ENCODE results near the gene RREB1. TPM values are rescaled to one million over a fixed set of nuclear protein-coding genes. Genes with fewer than 3 reads are reported as not detected.
"Not testable (repeated sequence)": the region's sequence is repeated elsewhere in the genome, so short reads cannot be mapped to it uniquely, and the experiment has no call there.

Gene RREB1
- total and polyA plus RNA-seq, 2 donors, result 9.2 to 13.3 TPM

DNA sequence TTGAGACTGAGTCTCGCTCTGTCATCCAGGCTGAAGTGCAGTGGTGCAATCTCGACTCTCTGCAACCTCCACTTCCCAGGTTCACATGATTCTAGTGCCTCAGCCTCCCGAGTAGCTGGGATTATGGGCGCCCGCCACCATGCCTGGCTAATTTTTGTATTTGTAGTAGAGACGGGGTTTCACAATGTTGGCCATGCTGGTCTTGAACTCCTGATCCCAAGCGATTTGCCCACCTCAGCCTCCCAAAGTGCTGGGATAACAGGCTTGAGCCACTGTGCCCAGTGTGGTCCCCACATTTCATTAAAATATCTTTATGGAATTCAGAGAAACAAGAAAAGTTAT lies 157.6 kb downstream of the RREB1 start:
- Histone ChIP-seq H3K4me1 (ENCODE audit: control insufficient read depth in 2 of 2, insufficient read depth in 2 of 2, low read length in 2 of 2) (peaks cover 8 to 17% of the 10 kb centered on the region in 2 donors), H3K27me3 (ENCODE audit: control insufficient read depth in 2 of 2, insufficient read depth in 1 of 2, low read length in 1 of 2) (peaks cover 0 to 19% of the 10 kb centered on the region in 2 donors)
- not testable (repeated sequence) for H3K27ac ChIP-seq (ENCODE audit: low read depth in 1 of 2, low read length in 1 of 2); H3K36me3 ChIP-seq (ENCODE audit: control insufficient read depth in 2 of 2, insufficient read depth in 2 of 2, low read length in 1 of 2); H3K9me3 ChIP-seq (ENCODE audit: control insufficient read depth in 2 of 2, insufficient read depth in 1 of 2, low read length in 1 of 2); H3K4me3 ChIP-seq (ENCODE audit: low read length in 2 of 2); DNase-seq (ENCODE audit: low read depth in 6 of 9, low spot score in 9 of 9)
- WGBS, result 97% methylated on average over 7 of the region's 7 CpGs

DNA sequence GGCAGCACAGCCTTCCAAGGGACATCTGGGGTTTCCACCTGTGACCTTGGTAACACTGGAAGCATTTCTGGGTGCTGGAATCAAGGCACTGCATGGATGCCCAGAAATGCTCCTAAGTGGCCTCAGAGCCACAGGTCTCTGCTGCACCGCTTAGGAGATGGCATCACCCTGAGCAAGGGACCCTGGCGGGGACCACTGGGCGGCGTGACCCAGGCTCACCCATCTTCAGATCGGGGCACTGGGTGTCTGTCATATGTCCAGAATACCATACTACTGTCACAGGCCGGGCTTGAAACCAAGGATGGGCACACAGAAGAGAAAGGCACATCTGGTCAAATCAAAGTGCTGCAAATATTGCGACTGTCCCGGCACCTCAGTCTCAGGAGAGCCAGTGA lies 159.3 kb downstream of the RREB1 start:
- H3K4me1 ChIP-seq (ENCODE audit: control insufficient read depth in 2 of 2, insufficient read depth in 2 of 2, low read length in 2 of 2), result no peaks in the 10 kb centered on the region
- H3K9me3 ChIP-seq (ENCODE audit: control insufficient read depth in 2 of 2, insufficient read depth in 1 of 2, low read length in 1 of 2), result peaks cover 0 to 7% of the 10 kb centered on the region in 2 donors
- H3K36me3 ChIP-seq (ENCODE audit: control insufficient read depth in 2 of 2, insufficient read depth in 2 of 2, low read length in 1 of 2), result no peaks in the 10 kb centered on the region
- DNase-seq (ENCODE audit: low read depth in 6 of 9, low spot score in 9 of 9), result no peak
- peaks cover 0 to 2% of the 10 kb centered on the region in 2 donors for H3K27me3 ChIP-seq (ENCODE audit: control insufficient read depth in 2 of 2, insufficient read depth in 1 of 2, low read length in 1 of 2)
- H3K4me3 ChIP-seq (ENCODE audit: low read length in 2 of 2), result no peak overlapping the region
- H3K27ac ChIP-seq (ENCODE audit: low read depth in 1 of 2, low read length in 1 of 2), result no peak overlapping the region
- WGBS, result 99% methylated on average over 8 of the region's 8 CpGs

DNA sequence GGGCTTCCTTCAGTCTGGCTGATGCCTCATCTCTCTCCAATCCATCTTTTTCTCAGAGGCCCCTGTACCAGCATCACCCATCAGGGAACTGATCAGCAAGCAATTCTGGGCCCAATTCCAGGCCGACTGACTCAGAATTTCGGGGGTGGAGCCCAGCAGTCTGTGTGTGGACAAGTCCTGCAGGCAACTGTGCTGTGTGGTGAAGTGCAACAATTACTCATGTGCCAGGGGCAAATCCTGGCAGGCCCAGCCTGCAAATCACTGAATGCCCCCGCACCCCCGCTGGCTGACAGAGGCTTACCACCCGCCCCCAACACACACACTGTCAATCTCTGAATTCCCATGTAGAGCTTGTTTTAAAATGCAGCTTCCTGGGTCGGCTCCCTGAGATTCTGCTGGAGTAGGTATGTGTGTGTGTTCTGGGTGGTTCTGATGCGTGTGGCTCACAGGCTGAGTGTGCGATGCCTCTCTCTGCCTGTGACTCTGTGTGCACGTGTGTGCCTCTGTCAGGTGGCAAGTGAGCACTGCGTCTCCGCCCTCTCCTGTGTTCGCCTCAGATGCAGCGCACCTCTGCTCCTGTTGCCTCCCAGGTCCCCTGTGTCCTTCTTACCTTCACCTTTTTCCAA lies 159.8 kb downstream of the RREB1 start:
- H3K4me1 ChIP-seq (ENCODE audit: control insufficient read depth in 2 of 2, insufficient read depth in 2 of 2, low read length in 2 of 2), result no peaks in the 10 kb centered on the region
- H3K4me3 ChIP-seq (ENCODE audit: low read length in 2 of 2), result no peak overlapping the region
- H3K36me3 ChIP-seq (ENCODE audit: control insufficient read depth in 2 of 2, insufficient read depth in 2 of 2, low read length in 1 of 2), result no peaks in the 10 kb centered on the region
- H3K9me3 ChIP-seq (ENCODE audit: control insufficient read depth in 2 of 2, insufficient read depth in 1 of 2, low read length in 1 of 2), result peaks cover 0 to 7% of the 10 kb centered on the region in 2 donors
- 93% methylated on average over 13 of the region's 13 CpGs for WGBS
- no peaks in the 10 kb centered on the region for H3K27me3 ChIP-seq (ENCODE audit: control insufficient read depth in 2 of 2, insufficient read depth in 1 of 2, low read length in 1 of 2)
- no peak overlapping the region for H3K27ac ChIP-seq (ENCODE audit: low read depth in 1 of 2, low read length in 1 of 2)
- no peak for DNase-seq (ENCODE audit: low read depth in 6 of 9, low spot score in 9 of 9)

DNA sequence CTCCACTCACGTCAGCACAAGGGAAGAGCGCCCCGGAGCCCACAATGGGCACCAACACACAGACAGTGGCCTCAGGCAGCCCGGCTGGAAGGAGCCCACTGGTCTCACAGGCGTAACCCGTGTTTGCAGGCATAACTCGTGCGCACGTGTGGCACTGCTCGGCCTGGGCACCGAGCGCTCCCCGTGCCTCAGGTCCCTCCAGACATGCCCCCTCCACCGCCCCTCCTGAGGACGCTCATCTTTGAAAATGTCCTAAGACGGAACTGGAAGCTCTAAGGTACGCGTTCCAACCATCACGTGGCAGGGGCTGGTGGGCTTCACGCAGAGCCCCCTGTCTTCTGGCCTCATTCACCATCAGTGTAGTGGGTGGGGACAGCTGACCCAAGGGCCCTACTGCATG lies 160.6 kb downstream of the RREB1 start:
- no peaks in the 10 kb centered on the region for H3K4me1 ChIP-seq (ENCODE audit: control insufficient read depth in 2 of 2, insufficient read depth in 2 of 2, low read length in 2 of 2)
- no peak overlapping the region for H3K4me3 ChIP-seq (ENCODE audit: low read length in 2 of 2)
- H3K27me3 ChIP-seq (ENCODE audit: control insufficient read depth in 2 of 2, insufficient read depth in 1 of 2, low read length in 1 of 2), result no peaks in the 10 kb centered on the region
- no peak overlapping the region for H3K27ac ChIP-seq (ENCODE audit: low read depth in 1 of 2, low read length in 1 of 2)
- 95% methylated on average over 20 of the region's 20 CpGs for whole genome bisulfite sequencing
- DNase-seq (ENCODE audit: low read depth in 6 of 9, low spot score in 9 of 9), result no peak
- no peaks in the 10 kb centered on the region for H3K36me3 ChIP-seq (ENCODE audit: control insufficient read depth in 2 of 2, insufficient read depth in 2 of 2, low read length in 1 of 2)
- peaks cover 0 to 7% of the 10 kb centered on the region in 2 donors for H3K9me3 ChIP-seq (ENCODE audit: control insufficient read depth in 2 of 2, insufficient read depth in 1 of 2, low read length in 1 of 2)

DNA sequence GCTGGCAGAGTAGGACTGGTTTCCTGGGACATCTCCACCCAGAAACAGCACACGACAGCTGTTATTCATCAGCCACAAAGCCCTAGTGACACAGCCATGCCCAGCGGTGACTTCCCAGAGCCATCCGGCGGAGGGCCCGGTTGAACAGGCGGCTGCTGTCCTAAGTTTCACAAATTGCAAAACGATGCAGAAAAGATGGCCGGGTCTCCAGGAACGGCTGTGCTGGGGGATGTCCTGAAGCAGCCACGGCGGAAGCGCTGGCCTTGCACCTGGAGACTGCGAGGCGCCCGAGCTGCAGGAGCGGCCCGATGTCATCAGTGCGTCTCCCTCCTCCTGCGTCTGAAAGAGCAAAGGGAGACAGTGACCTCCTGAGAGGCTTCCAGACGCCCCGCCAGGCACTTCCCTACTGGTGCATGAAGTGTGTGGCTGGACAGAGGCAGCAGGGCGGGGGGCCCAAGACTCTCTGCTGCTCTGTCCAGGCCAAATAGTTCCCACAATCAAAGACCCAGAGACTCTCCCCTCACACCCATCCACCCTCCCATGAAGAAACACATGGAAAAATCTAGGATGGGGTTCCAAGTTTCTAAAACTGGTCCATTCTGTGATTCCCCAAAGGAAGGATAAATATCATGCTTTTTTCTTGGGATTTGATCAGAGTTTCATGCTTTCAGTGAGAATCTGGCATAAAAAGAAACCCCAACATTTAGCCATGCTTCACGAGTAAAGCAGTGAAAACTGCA lies 161.2 kb downstream of the RREB1 start:
- H3K9me3 ChIP-seq (ENCODE audit: control insufficient read depth in 2 of 2, insufficient read depth in 1 of 2, low read length in 1 of 2), result peaks cover 0 to 7% of the 10 kb centered on the region in 2 donors
- H3K36me3 ChIP-seq (ENCODE audit: control insufficient read depth in 2 of 2, insufficient read depth in 2 of 2, low read length in 1 of 2), result no peaks in the 10 kb centered on the region
- no peak for DNase-seq (ENCODE audit: low read depth in 6 of 9, low spot score in 9 of 9)
- 98% methylated on average over 23 of the region's 23 CpGs for WGBS
- H3K4me3 ChIP-seq (ENCODE audit: low read length in 2 of 2), result no peak overlapping the region
- H3K4me1 ChIP-seq (ENCODE audit: control insufficient read depth in 2 of 2, insufficient read depth in 2 of 2, low read length in 2 of 2), result no peaks in the 10 kb centered on the region
- H3K27ac ChIP-seq (ENCODE audit: low read depth in 1 of 2, low read length in 1 of 2), result no peak overlapping the region
- H3K27me3 ChIP-seq (ENCODE audit: control insufficient read depth in 2 of 2, insufficient read depth in 1 of 2, low read length in 1 of 2), result no peaks in the 10 kb centered on the region

DNA sequence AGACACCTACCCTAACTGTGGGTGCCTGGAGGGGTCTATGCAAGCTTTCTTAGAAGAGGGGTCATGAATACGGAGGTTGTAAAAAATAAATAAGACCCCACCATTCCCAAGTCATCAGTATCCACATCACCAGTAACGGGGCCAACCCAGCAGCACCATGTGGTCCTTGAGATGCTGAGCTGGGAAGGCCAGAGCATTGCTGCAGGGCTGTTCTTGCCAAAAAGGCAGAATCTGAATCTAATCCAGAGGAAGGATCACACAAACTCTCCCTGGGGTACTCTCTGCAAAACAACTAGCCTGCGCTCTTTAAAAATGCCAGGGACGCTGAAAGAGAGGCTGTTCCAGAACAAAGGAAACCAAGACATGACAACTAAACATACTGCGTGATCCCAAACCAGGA lies 162.1 kb downstream of the RREB1 start:
- Histone ChIP-seq H3K27ac (ENCODE audit: low read depth in 1 of 2, low read length in 1 of 2) (no peak overlapping the region), H3K36me3 (ENCODE audit: control insufficient read depth in 2 of 2, insufficient read depth in 2 of 2, low read length in 1 of 2) (no peaks in the 10 kb centered on the region), H3K4me1 (ENCODE audit: control insufficient read depth in 2 of 2, insufficient read depth in 2 of 2, low read length in 2 of 2) (no peaks in the 10 kb centered on the region), H3K4me3 (ENCODE audit: low read length in 2 of 2) (no peak overlapping the region), H3K9me3 (ENCODE audit: control insufficient read depth in 2 of 2, insufficient read depth in 1 of 2, low read length in 1 of 2) (peaks cover 0 to 7% of the 10 kb centered on the region in 2 donors), H3K27me3 (ENCODE audit: control insufficient read depth in 2 of 2, insufficient read depth in 1 of 2, low read length in 1 of 2) (no peaks in the 10 kb centered on the region)
- no peak for DNase-seq (ENCODE audit: low read depth in 6 of 9, low spot score in 9 of 9)
- WGBS, result 97% methylated on average over 5 of the region's 5 CpGs

DNA sequence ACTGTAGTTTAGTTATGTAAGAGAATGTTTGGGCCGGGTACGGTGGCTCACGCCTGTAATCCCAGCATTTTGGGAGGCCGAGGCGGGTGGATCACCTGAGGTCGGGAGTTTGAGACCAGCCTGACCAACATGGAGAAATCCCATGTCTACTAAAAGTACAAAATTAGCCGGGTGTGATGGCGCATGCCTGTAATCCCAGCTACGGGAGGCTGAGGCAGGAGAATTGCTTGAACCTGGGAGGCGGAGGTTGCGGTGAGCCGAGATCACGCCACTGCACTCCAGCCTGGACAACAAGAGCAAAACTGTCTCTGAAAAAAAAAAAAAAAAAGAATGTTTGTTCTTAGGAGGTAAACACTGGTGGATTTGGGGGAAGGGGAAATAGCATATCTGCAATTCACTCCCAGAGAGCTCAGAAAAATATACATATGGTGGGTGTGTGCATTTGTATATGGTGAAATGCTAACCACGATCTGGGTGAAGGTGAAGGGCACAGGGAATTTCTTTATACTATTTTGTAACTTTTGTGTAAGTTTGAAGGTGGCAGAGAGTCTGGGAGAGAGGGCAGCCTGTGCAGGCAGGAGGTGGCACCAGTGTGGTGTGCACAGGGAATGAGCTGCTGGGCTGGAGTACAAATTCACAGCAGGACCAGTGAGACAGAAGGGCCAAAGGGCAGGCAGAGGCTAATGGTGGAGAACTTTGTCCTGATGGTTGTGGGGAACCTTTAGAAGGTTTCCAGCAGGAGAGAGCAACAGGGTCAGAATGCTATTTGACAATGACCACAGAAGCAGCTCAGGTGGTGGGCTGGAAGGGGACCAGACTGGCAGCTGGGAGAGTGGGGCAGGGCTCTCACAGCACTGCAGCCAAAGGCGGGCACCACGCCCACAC lies 162.8 kb downstream of the RREB1 start:
- no peaks in the 10 kb centered on the region for H3K36me3 ChIP-seq (ENCODE audit: control insufficient read depth in 2 of 2, insufficient read depth in 2 of 2, low read length in 1 of 2)
- DNase-seq (ENCODE audit: low read depth in 6 of 9, low spot score in 9 of 9), result no peak
- no peak overlapping the region for H3K27ac ChIP-seq (ENCODE audit: low read depth in 1 of 2, low read length in 1 of 2)
- H3K9me3 ChIP-seq (ENCODE audit: control insufficient read depth in 2 of 2, insufficient read depth in 1 of 2, low read length in 1 of 2), result peaks cover 0 to 7% of the 10 kb centered on the region in 2 donors
- no peaks in the 10 kb centered on the region for H3K27me3 ChIP-seq (ENCODE audit: control insufficient read depth in 2 of 2, insufficient read depth in 1 of 2, low read length in 1 of 2)
- WGBS, result 88% methylated on average over 16 of the region's 16 CpGs
- H3K4me1 ChIP-seq (ENCODE audit: control insufficient read depth in 2 of 2, insufficient read depth in 2 of 2, low read length in 2 of 2), result no peaks in the 10 kb centered on the region
- H3K4me3 ChIP-seq (ENCODE audit: low read length in 2 of 2), result no peak overlapping the region

DNA sequence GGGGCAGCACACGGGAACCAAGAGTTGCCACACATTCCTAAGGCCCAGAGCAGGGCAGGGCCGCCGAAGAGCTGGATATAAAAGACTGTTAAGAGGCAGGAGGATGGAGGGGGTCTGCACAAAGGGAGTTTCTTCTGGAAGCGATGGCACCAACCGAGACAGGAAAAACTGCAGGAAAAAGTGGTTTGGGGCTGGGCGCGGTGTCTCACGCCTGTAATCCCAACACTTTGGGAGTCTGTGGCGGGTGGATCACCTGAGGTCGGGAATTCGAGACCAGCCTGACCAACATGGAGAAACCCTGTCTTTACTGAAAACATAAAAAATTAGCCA lies 163.4 kb downstream of the RREB1 start:
- Histone ChIP-seq H3K27me3 (ENCODE audit: control insufficient read depth in 2 of 2, insufficient read depth in 1 of 2, low read length in 1 of 2) (no peaks in the 10 kb centered on the region), H3K9me3 (ENCODE audit: control insufficient read depth in 2 of 2, insufficient read depth in 1 of 2, low read length in 1 of 2) (peaks cover 0 to 2% of the 10 kb centered on the region in 2 donors), H3K36me3 (ENCODE audit: control insufficient read depth in 2 of 2, insufficient read depth in 2 of 2, low read length in 1 of 2) (no peaks in the 10 kb centered on the region), H3K27ac (ENCODE audit: low read depth in 1 of 2, low read length in 1 of 2) (no peak overlapping the region), H3K4me3 (ENCODE audit: low read length in 2 of 2) (no peak overlapping the region), H3K4me1 (ENCODE audit: control insufficient read depth in 2 of 2, insufficient read depth in 2 of 2, low read length in 2 of 2) (no peaks in the 10 kb centered on the region)
- WGBS, result 86% methylated on average over 11 of the region's 11 CpGs
- no peak for DNase-seq (ENCODE audit: low read depth in 6 of 9, low spot score in 9 of 9)

DNA sequence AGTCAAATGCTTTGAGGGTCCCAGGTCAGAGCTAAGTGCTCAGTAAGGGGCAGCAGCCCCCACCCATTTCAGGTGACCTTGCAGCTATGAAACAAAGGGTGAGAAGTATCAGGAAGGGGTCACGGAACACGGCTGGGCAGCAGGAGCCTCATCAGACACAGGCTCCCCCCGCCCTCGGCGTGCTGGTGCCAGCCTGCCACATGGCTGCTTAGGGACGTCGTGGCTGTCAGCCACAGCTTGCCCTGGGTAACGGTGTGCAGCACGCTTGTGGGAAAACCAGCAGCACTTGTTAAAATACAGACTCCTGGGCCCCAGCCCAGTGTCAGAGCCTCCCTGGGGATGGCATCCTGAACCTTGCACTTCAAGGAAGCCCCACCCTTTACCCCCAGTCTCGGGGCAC lies 165.9 kb downstream of the RREB1 start:
- Histone ChIP-seq H3K27ac (ENCODE audit: low read depth in 1 of 2, low read length in 1 of 2) (peak overlapping the region in 1 of 2 donors; percentile 18), H3K4me1 (ENCODE audit: control insufficient read depth in 2 of 2, insufficient read depth in 2 of 2, low read length in 2 of 2) (no peaks in the 10 kb centered on the region), H3K36me3 (ENCODE audit: control insufficient read depth in 2 of 2, insufficient read depth in 2 of 2, low read length in 1 of 2) (no peaks in the 10 kb centered on the region), H3K27me3 (ENCODE audit: control insufficient read depth in 2 of 2, insufficient read depth in 1 of 2, low read length in 1 of 2) (no peaks in the 10 kb centered on the region), H3K9me3 (ENCODE audit: control insufficient read depth in 2 of 2, insufficient read depth in 1 of 2, low read length in 1 of 2) (no peaks in the 10 kb centered on the region), H3K4me3 (ENCODE audit: low read length in 2 of 2) (no peak overlapping the region)
- WGBS, result 90% methylated on average over 10 of the region's 10 CpGs
- no peak for DNase-seq (ENCODE audit: low read depth in 6 of 9, low spot score in 9 of 9)
